Ectodermal cell (in vitro differentiated cells): Measurements from ENCODE around the gene ZFAND6.

ENCODE experiments used
- H3K27ac ChIP-seq: 2 replicates; pipeline ENCODE4 v1.7.0; 2013; ENCODE audit warnings: mild to moderate bottlenecking, low read depth, low read length; ENCODE audit not compliant: insufficient read depth, poor library complexity, severe bottlenecking
- H3K27me3 ChIP-seq: 2 replicates; pipeline ENCODE4 v1.7.0; 2013; ENCODE audit warnings: mild to moderate bottlenecking, low read length; ENCODE audit not compliant: insufficient read depth, control insufficient read depth, poor library complexity, severe bottlenecking
- H3K36me3 ChIP-seq: one replicate; pipeline ENCODE4 v1.7.0; 2013; ENCODE audit warnings: low read length; ENCODE audit not compliant: control insufficient read depth, insufficient read depth
- H3K4me1 ChIP-seq: one replicate; pipeline ENCODE4 v1.7.0; 2013; ENCODE audit warnings: low read length; ENCODE audit not compliant: control insufficient read depth, insufficient read depth
- H3K4me3 ChIP-seq: 2 replicates; pipeline ENCODE4 v1.7.0; 2013; ENCODE audit warnings: low read depth, low read length, control low read depth; ENCODE audit not compliant: insufficient read depth
- H3K9me3 ChIP-seq: 2 replicates; pipeline ENCODE4 v1.7.0; 2013; ENCODE audit warnings: mild to moderate bottlenecking, low read length, moderate library complexity; ENCODE audit not compliant: control insufficient read depth
- WGBS, 2 experiments: methylation state at CpG; one replicate each; pipeline ENCODE4 v1.1.7; 2013; ENCODE audit warnings: missing lambda C conversion rate in 2 of 2; 5-methylcytosine and 5-hydroxymethylcytosine counted together

Gene ZFAND6

DNA sequence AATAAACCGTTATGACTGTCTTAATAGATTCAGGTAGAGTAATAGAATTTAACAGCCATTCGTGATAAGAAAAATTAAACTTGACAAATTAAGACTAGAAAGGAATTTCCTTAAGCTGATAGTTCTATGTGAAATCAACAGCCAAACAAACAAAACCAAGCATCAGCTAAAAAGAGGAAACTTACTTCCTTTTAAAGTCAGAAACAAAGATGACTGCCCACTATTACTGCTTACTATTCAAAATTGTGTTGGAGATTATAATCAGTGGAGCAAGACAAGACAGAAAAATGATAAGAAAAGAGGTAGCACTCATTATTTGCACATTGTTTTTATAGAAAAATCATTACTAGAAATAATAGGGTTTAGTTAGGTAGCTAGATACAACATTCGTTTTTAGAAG is 79.5 kb downstream of the ZFAND6 start:
- Histone ChIP-seq H3K4me3 (no peak overlapping the region), H3K36me3 (no peaks in the 10 kb centered on the region), H3K27ac (no peak overlapping the region), H3K27me3 (no peaks in the 10 kb centered on the region), H3K4me1 (no peaks in the 10 kb centered on the region), H3K9me3 (no peaks in the 10 kb centered on the region)
- WGBS, 2 experiments, result 100% methylated on average over 2 of the region's 3 CpGs; no CpG with 5 or more reads in 1 of the 2 experiments

DNA sequence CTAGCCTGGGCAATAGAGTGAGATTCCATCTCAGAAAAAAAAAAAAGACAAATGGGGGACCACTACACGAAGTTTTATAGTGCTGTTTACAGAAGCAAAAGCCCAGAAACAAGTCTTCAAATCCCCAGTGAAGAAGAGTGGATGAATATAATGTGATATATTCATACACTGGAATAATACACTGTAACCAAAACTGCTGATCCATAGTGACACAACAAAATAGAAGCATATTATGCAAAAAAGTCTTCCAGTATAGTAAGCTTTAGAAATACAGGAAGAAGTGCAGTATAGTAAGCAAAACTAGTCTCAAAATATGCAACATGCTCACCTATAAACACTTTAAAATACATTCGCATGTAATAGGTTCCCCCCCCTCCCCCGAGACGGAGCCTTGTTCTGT is 81.4 kb downstream of the ZFAND6 start:
- 95 to 98% methylated on average over 4 of the region's 4 CpGs for WGBS, 2 experiments
- Histone ChIP-seq H3K36me3 (no peaks in the 10 kb centered on the region), H3K27me3 (no peaks in the 10 kb centered on the region), H3K4me1 (no peaks in the 10 kb centered on the region), H3K27ac (no peak overlapping the region), H3K4me3 (no peak overlapping the region), H3K9me3 (no peaks in the 10 kb centered on the region)

DNA sequence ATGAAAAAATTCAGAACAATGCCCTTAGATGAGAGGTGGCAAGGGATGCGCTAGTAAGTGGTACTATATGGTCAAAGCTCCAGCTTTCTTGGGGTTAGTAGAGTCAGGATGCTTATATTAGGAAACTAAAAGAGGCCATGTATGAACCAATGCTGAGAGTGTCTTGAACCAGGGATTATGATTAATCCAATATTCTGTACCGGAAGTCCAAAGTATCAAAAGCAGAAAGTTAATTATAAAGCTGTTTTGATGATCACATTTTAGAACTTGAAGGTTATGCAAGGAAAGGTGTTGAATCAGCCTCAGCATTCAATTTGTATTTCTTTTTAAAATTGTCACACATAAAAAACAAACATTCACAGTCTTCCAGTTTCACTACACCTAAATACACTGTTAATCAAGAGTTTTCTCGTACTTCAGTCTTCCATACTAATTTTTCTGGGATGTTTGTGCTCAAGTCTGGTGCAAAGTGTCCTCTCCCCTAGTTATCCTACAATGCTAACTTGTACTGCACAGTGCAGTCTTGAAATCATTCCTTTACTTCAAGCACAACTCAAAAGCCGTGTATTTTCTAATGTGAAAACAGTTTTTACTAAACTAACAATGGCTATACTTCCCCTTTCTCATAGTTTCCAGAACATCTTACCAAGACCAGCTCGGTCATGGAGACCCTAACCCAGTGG is 82.6 kb downstream of the ZFAND6 start:
- no peaks in the 10 kb centered on the region for H3K9me3 ChIP-seq
- H3K27me3 ChIP-seq, result no peaks in the 10 kb centered on the region
- no peak overlapping the region for H3K4me3 ChIP-seq
- H3K4me1 ChIP-seq, result no peaks in the 10 kb centered on the region
- no peaks in the 10 kb centered on the region for H3K36me3 ChIP-seq
- H3K27ac ChIP-seq, result no peak overlapping the region
- WGBS, 2 experiments, result 96 to 98% methylated on average over 5 of the region's 5 CpGs

DNA sequence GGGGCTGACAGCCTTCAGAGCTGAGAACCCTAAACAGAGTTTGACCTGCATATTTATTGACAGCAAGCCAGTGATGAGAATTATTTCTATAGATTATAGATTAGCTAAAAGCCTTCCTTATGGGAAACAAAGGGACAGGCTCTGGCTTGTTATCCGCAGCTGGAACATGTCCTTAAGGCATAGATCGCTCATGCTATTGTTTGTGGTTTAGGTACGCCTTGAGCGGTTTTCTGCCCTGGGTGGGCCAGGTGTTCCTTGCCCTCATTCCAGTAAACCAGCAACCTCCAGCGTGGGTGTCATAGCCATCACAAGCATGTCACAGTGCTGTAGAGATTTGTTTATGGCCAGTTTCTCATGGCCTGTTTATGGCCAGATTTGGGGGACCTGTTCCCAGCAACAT is 83.2 kb downstream of the ZFAND6 start:
- Histone ChIP-seq H3K9me3 (no peaks in the 10 kb centered on the region), H3K4me3 (no peak overlapping the region), H3K36me3 (no peaks in the 10 kb centered on the region), H3K27me3 (no peaks in the 10 kb centered on the region), H3K27ac (no peak overlapping the region), H3K4me1 (no peaks in the 10 kb centered on the region)
- WGBS, 2 experiments, result 91 to 96% methylated on average over 5 of the region's 5 CpGs

DNA sequence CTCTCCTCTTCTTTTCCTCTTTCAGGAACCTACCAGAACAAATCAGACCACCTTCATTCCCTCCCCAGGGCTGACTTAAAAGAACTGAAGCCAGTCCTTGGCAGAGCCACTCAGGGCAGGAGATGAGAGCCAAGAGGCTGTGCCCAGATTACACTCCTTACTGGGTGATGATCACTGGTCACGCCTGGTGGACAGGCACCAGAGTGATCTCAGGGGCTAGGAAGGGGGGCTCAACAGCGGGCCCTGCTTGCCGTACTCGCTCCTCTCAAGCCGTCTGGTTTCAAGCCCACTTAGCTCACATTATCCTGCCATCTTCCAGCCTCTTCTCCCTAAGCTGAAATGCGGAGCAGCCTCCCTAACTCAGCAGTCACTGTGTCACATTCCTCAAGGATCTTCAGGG is 91.7 kb downstream of the ZFAND6 start:
- WGBS, 2 experiments, result 81 to 84% methylated on average over 6 of the region's 6 CpGs
- no peaks in the 10 kb centered on the region for H3K9me3 ChIP-seq

DNA sequence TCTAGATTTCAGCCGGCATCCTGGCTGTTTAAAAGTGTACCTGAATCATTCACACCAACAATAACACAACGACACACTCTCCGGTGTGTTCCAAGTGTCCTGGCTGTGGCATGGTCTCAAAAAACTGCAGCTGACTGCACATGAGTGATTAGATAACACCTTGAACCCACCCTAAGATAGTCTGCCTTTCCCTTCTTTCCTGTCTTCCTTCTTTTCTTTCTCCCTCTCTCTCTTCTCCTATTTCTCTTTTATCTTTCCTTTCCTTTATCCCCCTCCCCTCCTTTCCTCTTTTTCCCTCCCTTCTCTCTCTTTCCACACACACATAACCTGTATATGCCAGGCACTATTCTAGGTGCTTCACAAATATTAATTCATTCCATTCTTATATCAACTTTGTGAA is 92.1 kb downstream of the ZFAND6 start:
- H3K27ac ChIP-seq, result no peak overlapping the region
- H3K27me3 ChIP-seq, result peaks cover 19% of the 10 kb centered on the region
- H3K36me3 ChIP-seq, result no peaks in the 10 kb centered on the region
- H3K4me1 ChIP-seq, result peaks cover 8% of the 10 kb centered on the region
- no peaks in the 10 kb centered on the region for H3K9me3 ChIP-seq
- 81 to 86% methylated on average over 3 of the region's 3 CpGs for WGBS, 2 experiments
- no peak overlapping the region for H3K4me3 ChIP-seq

More for the DNA sequence above, 91.7 kb downstream of the ZFAND6 start:
- Histone ChIP-seq H3K36me3 (no peaks in the 10 kb centered on the region), H3K27ac (no peak overlapping the region), H3K4me1 (peaks cover 8% of the 10 kb centered on the region), H3K27me3 (peaks cover 19% of the 10 kb centered on the region), H3K4me3 (no peak overlapping the region)

DNA sequence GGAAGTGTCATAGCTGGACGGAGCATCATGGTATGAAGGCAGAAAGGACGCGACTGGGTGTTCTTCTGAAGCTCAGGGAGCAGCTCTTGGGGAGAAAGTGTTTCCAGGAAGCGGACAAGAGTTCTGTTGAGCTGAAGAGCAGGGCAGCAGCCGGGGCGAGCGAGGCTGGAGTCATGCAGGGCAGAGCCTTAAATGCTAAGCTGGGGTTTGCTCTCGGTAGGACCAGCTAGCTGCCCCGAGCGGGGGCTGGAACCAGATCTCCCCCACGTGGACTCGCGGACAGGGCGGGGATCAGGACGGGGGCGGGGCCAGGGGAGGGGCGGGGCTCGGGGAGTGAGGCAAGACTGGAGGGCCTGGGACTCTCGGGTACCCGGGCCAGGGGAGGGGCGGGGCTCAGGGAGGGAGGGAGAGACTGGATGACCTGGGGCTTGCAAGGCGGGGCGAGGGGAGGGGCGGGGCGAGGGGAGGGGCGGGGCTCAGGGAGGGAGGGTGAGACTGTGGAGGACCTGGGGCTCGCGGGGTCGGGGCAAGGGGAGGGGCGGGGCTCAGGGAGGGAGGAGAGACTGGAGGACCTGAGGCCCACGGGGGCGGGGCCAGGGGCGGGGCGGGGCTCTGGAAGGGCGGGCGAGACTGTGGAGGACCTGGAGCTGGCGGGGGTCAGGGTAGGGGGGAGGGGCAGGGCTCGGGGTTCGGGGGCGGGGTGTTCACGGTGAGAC is 92.9 kb downstream of the ZFAND6 start:
- WGBS, 2 experiments, result 1 to 2% methylated on average over 32 to 34 of the region's 41 CpGs
- no peak overlapping the region for H3K27ac ChIP-seq

DNA sequence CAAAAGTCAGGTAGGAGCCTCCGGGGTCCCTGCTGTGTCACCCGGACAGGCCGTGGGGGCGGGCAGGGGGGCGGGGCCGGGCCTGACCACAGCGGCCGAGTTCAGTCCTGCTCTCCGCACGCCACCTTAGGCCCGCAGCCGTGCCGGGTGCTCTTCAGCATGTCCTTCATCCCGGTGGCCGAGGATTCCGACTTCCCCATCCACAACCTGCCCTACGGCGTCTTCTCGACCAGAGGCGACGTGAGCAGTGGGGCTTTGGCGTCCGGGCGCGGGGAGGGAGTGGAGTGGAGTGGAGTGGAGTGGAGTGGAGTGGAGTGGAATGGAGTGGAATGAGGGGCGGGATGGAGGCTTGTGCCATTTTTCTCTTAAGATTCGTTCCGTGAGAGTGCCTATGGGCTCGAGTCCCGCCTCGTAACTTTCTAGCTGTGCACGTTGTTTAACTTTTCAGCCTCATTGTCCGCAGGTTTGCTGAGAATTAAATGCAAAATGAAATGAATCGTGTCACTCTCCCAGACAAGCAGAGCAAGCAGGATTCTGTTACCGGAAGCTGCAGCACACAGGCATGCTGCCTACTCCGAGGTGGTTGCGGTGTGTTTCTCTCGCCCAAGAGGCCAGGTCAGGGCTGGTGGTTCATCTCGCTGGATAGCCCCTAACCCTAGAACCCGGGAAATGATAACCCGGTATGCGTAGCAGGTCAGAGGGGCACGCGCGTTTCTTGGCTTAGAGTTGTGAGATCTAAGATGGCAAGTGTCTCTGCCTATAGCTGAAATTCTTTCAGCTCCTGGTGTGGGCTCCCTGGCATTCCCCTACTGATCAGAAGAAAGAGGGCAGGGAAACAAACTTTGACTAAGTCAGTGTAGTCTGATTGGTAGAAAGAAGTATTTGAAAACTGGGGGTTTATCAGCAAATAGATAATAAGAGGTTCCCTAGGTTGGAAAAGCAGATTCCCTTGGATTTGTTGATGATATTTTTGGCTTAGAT is 93.7 kb downstream of the ZFAND6 start, which contains the start of gene FAH:
Gene FAH, plus strand, starts transcription at position 104 of the 981 bp plus-strand sequence. Its CDS starts 56 bp downstream, at position 160.
- Histone ChIP-seq H3K9me3 (no peaks in the 10 kb centered on the region), H3K27ac (no peak within 1 kb of the TSS), H3K4me3 (peak within 1 kb of the TSS; percentile 70), H3K36me3 (no peaks in the 10 kb centered on the region), H3K4me1 (peaks cover 8% of the 10 kb centered on the region), H3K27me3 (peaks cover 19% of the 10 kb centered on the region)
- WGBS, 2 experiments, result 6 to 7% methylated on average over 45 of the region's 45 CpGs

More for the DNA sequence above, 92.9 kb downstream of the ZFAND6 start:
- H3K27me3 ChIP-seq, result peaks cover 19% of the 10 kb centered on the region
- H3K4me1 ChIP-seq, result peaks cover 8% of the 10 kb centered on the region
- no peaks in the 10 kb centered on the region for H3K9me3 ChIP-seq
- no peaks in the 10 kb centered on the region for H3K36me3 ChIP-seq
- peak overlapping the region; percentile 70 for H3K4me3 ChIP-seq

DNA sequence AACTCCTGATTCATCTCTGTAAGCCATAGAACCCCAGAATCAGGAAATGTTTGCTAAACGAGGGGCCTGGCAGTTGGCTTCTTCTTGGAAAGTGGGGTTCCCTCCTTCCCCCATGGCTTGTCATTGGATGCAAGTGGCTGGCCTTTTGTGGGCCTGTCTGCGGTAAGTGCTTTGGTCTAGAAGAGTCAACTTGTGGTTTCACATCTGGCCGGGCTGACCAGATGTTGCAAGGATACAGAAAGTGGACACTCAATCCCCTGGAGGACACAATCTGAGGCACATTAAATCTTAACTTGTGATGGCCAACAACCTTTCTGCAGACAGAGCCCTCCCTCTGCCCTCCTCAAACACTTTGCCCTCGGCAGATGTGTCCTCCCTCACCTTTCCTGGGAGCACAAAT is 94.4 kb downstream of the ZFAND6 start:
- Histone ChIP-seq H3K4me1 (peaks cover 8% of the 10 kb centered on the region), H3K27me3 (peaks cover 19% of the 10 kb centered on the region), H3K9me3 (no peaks in the 10 kb centered on the region), H3K27ac (no peak overlapping the region), H3K36me3 (no peaks in the 10 kb centered on the region), H3K4me3 (no peak overlapping the region)
- WGBS, 2 experiments, result 92 to 95% methylated on average over 4 of the region's 4 CpGs
